H4 (cell line): ENCODE data around the gene GCKR. TPM values are rescaled to one million over a fixed set of nuclear protein-coding genes. Genes with fewer than 3 reads are reported as not detected.

Experiments used
- DNase-seq: peaks from one replicate; pipeline ENCODE4 v3.0.0-alpha.2; 2015; ENCODE audit warnings: low spot score
- total RNA-seq: library from RNA; depleted of rRNA; stranded (reverse); fragments of >200 nt; shearing (Covaris generic); gene quantifications from 2 replicates; pipeline ENCODE4 v1.2.3, GENCODE V29; 2014; rRNA removed

The GCKR gene
- total RNA-seq: not detected in 2 replicates

GRCh38 chr2:27496357-27497287, at the start of gene GCKR:
Gene GCKR (plus strand): TSS chr2:27496839. CDS start chr2:27496905, 66 bp downstream.
- DNase-seq: no peak

- DNase-seq: no peak
Measured at GRCh38 chr2:27448381-27448780, 48.3 kb upstream of the GCKR start.

- DNase-seq: no peak
Measured at GRCh38 chr2:27451095-27451494, 45.5 kb upstream of the GCKR start.

- DNase-seq: no peak
Measured at GRCh38 chr2:27453968-27454367, 42.7 kb upstream of the GCKR start.

GRCh38 chr2:27461118-27461517, 35.5 kb upstream of the GCKR start:
- no peak for DNase-seq

- DNase-seq: no peak
Measured at GRCh38 chr2:27464443-27464842, 32.2 kb upstream of the GCKR start.

GRCh38 chr2:27471961-27472360, 24.7 kb upstream of the GCKR start:
- no peak for DNase-seq

- no peak for DNase-seq
Measured at GRCh38 chr2:27485496-27485895, 11.1 kb upstream of the GCKR start.

GRCh38 chr2:27489118-27489497, 7.5 kb upstream of the GCKR start:
- no peak for DNase-seq

- peak; percentile 97 for DNase-seq
Measured at GRCh38 chr2:27489498-27490397, 6.9 kb upstream of the GCKR start, which contains the start of gene IFT172. Gene IFT172 (minus strand): TSS chr2:27489743. CDS start chr2:27489653, 90 bp downstream.

- no peak for DNase-seq
Measured at GRCh38 chr2:27492557-27492956, 4.1 kb upstream of the GCKR start.

- DNase-seq: no peak
Measured at GRCh38 chr2:27493948-27494283, 2.7 kb upstream of the GCKR start.

GRCh38 chr2:27494284-27494943, 2.2 kb upstream of the GCKR start:
- DNase-seq: no peak

GRCh38 chr2:27494944-27495554, 1.6 kb upstream of the GCKR start, which contains the start of gene FNDC4:
Gene FNDC4 (minus strand): TSS chr2:27495200. CDS start chr2:27494679, 521 bp downstream.
- DNase-seq: no peak

GRCh38 chr2:27495840-27496356, 741 bp upstream of the GCKR start:
- no peak for DNase-seq

- DNase-seq: no peak
Measured at GRCh38 chr2:27497288-27497627, 619 bp downstream of the GCKR start.

GRCh38 chr2:27498975-27499374, 2.3 kb downstream of the GCKR start:
- no peak for DNase-seq

- DNase-seq: no peak
Measured at GRCh38 chr2:27501042-27501441, 4.4 kb downstream of the GCKR start.

- DNase-seq: no peak
Measured at GRCh38 chr2:27502142-27502541, 5.5 kb downstream of the GCKR start.

GRCh38 chr2:27506587-27506986, 9.9 kb downstream of the GCKR start:
- no peak for DNase-seq

GRCh38 chr2:27507293-27507692, 10.7 kb downstream of the GCKR start:
- DNase-seq: no peak
